Stimulated activated CD4-positive, alpha-beta T cell treated with anti-CD3 and anti-CD28 coated beads, TNF-alpha, amount 100 ng/mL, for 1 hour (primary cell): ENCODE data around the gene SUPT3H.
"Not testable (repeated sequence)": the region's sequence is repeated elsewhere in the genome, so short reads cannot be mapped to it uniquely, and the experiment has no call there.

Source experiments
- DNase-seq, 3 donors: peaks; one replicate each; pipeline ENCODE4 v3.0.0-alpha.2; 2020; ENCODE audit warnings: low read depth in 3 of 3, low spot score in 1 of 3

The SUPT3H gene

DNA sequence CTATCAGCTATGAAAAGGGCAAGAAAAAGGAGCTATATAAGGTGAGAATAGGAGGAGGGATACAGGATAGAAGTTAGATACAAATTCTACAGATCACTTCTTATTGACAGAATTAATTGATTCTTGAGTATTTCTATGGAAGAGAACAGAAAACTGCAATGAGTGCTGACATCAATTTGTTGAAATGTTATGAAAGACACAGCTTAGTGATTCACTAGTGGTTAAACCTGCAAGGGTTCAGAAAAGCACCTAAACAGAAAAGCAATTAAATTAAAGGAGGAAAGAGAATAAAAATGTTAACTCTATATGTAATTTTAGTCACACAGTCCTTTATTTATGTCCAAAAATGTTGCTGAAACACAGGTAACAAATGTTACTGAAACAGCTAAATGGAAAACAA, 304.0 kb downstream of the SUPT3H start:
- DNase-seq = no peak

DNA sequence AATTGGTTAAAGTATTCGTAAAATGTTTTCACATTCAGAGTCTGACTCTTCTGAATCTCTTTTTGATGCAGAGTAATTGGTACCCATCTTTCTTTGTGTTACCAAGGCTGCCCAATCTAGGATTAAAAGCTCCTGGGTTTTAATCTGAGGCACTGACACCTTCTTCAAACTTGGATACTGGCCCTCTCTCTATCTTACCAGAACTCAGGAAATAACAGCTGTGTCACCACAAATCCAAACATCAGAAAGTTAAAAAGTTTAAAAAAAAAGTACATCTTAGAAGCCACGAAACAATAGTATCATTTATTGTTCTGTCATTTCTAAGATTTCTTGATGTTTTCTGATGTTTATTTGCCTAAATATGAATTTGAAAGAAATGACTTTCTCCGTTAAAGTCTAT, 305.1 kb downstream of the SUPT3H start:
- no peak for DNase-seq

DNA sequence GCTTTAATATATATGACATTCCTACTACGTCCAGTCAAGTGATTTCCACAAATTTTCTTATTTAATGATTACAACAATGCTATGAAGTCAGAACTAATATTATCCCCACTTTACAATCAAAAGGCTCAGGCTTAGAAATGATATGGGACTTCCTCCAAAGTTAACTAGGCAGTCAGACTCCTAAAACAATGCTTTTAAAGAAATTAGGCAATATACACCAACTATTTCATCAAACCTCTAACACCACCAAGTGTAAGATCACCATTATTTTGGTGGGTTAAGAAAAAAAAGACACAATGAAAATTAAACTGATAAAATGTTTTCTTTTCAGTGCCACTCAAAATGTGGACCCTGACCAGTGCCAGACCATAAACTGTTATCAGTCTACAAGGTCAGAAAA, 305.7 kb downstream of the SUPT3H start:
- DNase-seq = no peak

DNA sequence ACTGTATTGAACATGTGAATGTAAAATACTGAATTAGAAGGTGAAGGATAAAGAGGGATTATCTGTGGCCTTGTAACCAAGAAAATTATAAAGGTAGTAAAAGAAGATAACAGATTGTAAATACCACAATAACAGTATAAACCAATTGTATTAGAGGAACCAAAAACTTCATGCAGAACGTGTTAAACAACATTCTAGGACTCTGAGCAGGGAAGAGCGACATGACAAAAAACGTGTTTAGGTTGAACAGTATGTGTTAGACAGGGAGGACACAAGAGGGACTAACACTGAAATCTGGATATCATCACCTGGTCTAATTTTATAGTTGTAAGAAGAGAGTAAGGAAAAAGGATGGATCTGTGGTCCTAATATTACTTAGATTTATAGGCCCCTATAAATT, 308.6 kb downstream of the SUPT3H start:
- no peak for DNase-seq

DNA sequence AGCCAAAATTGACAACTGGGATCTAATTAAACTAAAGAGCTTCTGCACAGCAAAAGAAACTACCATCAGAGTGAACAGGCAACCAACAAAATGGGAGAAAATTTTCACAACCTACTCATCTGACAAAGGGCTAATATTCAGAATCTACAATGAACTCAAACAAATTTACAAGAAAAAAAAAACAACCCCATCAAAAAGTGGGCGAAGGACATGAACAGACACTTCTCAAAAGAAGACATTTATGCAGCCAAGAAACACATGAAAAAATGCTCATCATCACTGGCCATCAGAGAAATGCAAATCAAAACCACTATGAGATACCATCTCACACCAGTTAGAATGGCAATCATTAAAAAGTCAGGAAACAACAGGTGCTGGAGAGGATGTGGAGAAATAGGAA, 310.3 kb downstream of the SUPT3H start:
- DNase-seq = not testable (repeated sequence)

DNA sequence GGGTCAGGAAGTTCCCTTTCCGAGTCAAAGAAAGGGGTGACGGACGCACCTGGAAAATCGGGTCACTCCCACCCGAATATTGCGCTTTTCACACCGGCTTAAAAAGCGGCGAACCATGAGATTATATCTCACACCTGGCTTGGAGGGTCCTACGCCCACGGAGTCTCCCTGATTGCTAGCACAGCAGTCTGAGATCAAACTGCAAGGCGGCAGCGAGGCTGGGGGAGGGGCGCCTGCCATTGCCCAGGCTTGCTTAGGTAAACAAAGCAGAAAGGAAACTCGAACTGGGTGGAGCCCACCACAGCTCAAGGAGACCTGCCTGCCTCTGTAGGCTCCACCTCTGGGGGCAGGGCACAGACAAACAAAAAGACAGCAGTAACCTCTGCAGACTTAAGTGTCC, 315.1 kb downstream of the SUPT3H start:
- DNase-seq = not testable (repeated sequence)

DNA sequence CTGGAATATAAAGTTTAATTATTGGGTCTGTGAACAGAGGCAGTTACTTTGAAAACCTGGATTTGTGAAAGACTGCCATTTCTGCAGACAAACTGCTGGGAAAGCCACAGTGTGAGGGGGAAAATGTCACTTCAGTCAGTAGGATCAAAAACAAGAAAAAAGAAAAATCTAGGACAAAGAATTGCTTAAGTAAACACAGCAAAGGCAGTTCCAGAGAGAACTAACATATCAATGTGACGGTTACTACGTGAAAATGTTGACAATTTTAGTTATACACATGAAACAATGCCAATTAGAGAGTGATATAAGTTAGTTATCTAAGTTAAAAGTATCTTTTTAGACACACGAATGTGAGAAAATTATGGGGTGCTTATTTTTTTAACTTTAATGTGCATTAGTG, 320.0 kb downstream of the SUPT3H start:
- no peak for DNase-seq

DNA sequence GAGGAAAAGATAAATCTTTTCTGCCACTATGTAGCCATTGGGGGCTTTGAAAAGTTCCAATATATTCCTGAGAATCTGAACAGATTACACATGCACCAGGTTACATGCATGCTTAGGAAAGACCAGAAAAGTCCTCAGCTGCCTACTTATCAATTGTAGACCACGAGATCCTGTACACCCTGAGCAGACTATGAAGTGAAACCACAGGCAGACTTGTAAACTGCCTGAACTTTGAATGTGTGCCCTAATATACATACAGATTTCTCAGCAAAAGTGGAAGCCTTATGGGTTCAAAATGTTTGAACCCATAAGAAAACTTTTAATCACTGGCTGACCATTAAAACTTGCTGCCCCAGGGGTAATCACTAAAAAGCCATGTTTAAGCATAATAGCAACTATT, 323.1 kb downstream of the SUPT3H start:
- no peak for DNase-seq

DNA sequence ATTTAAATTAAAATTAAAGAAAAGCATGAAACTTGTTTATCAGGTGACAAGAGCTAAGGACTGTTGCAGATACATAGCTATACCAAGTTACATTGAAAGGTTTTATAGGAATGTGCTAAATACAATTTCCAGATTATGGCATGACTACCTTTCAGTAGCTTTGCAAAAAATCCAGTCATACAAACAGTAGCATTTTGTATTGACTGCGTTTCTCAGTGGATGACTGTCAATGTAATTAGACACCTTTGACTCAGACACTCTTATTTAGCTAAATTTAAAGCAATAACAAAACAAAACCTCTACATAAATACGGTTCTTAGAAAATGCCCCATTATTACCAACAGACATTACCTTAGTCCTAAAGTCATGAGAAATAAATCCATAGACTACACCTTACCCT, 325.4 kb downstream of the SUPT3H start:
- no peak for DNase-seq

DNA sequence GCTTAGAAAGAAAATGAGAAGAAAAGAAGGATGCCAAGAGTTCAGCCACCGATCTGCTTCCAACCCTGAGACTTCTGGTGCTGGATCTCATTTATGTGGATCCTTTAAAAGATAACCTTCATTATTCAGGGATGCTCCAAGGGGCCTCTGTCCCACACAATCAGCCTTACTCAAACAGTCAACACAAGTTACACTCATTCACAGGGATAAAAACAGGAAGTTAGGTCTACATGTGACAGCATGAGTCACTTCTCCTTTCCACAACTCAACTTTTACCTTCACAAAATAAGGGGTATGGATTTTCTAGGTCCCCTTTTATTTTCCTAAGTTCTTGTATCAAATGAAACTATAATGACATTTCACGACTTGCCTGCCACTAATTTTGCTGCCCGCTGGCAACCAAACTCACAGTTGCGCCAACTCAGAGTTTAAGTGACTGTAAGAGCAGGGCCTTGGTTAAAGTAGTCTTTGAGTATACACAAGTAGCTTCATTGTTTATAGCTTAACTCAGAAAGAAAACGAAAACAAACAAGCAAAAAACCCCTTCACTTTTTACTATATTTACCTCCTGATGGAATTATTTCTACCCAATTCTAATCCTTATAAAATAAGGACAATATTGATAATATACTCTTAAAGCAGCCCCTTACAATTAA, 328.4 kb downstream of the SUPT3H start:
- no peak for DNase-seq

DNA sequence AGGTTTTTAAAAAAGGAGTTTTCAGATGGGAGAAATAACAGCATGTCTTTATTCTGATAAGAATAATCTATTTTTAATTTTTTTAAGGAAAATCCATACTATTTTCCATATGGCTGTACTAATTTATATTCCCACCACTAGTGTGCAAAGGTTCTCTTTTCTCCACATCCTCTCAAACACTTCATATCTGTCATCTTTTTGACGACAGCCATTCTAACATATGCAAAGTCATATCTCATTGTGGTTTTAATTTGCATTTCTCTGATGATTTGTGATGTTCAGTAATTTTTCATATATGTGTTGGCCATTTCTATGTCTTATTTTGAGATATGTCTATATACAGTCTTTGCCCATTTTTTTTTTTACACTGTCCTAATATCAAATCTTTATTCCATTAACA, 330.2 kb downstream of the SUPT3H start:
- DNase-seq = no peak

DNA sequence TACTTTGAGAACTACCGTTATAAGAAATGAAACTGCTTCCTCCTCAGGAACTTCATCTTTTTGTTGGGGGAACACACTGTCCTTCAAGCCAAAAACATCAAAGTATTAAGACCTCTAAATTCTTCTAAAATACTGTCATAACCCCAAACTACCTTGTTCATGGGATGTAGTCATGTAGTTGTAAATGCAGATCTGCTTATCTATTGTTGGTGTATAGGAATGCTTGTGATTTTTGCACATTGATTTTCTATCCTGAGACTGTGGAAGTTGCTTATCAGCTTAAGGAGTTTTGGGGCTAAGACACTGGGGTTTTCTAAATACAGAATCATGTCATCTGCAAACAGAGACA, 332.5 kb downstream of the SUPT3H start:
- no peak for DNase-seq

DNA sequence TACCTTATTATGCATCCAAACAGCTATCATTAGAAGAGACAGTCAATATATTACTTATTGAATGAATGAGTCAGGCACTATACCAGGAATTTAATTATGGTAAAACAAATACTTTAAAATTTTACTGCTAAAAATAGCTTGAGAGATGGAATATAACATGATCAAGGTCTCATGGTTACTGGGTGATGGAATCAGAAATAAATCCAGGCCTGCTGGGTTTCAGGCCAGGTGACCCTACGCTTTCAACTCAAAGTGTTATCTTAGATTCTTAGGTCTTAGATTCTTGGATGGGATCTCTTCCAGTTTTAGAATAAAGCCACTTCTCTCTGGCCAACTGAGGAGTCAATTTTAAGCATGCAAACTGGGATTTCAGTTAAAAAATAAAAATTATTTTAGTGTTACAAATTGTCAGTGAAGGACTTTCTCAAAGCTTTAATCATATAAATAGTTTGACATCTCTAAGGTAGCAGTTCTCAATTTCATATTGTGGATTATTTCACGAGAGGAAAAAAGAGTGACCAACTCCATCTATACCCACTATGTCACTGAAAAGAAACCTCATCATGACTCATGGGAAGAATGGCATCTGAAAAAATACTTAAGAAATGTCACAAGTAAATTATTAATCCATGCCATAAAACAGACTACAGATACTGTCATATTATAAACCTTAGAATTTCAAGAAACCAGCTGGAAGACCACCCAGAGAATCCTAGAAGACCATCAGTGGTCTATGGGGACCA, 333.1 kb downstream of the SUPT3H start:
- no peak for DNase-seq

DNA sequence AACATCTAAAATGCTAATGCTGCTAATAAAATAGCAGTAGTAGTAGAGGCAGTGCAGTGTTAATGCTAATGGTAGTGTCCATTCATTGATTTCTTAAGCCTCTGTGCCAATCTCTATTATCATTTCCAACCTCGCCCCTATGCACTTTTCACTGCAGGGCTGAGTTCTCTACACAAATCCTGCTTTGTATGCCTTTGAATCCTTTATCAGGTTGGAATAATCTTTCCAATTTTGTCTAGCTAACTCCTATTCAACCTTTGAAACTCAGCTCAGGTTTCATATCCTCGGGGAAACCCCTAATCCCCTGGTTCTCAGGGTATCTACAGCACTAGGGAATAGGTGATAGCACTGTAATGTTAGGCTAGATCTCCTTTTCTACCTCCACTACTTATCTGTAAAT, 333.6 kb downstream of the SUPT3H start:
- DNase-seq = no peak

DNA sequence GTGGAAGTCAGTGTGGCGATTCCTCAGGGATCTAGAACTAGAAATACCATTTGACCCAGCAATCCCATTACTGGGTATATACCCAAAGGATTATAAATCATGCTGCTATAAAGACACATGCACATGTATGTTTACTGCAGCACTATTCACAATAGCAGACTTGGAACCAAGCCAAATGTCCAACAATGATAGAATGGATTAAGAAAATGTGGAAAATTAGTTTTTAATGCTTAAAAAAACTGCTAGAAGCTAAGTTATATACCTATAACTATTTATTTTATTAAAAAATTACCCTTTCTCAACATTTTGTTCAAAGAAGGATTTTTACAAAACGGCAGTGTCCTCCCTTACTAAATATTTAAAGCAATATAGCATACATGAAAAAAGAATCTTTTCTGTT, 335.1 kb downstream of the SUPT3H start:
- not testable (repeated sequence) for DNase-seq

DNA sequence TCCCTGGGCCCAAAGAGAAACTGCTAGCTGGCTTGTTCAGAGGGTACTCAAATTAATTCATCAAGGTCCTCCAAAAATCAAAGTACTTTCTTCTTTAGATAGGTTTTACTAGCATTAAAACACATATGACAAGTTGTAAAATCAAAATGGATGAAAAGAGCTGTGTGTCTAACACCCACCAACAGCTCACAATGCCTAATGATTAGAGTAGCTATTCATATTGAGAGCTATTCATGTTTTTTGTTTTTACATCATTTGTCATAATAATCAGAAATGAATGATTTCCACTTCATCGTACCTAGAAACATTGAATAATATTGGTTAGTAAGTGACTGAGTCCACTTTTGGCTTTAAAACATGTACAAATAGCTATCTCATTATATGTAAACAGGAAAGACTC, 339.5 kb downstream of the SUPT3H start:
- DNase-seq = no peak

DNA sequence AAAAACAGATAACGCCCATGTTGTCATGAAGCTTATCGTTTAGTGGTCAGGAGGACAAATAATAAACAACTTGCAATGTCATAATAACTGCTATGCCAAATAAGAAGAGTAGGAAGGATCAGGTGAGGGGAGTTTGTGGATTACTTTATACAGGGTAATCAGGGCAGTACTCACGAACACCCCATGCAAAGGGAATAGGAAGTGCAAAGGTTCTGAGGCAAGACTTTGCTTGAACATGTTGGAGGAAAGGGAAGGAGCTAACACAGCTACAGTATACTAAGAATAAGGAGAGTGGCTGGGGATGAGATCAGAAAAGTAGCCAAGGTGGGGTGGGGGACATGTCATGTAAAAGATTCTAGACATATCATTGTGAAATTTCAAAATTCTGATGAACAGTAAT, 341.6 kb downstream of the SUPT3H start:
- DNase-seq = no peak

DNA sequence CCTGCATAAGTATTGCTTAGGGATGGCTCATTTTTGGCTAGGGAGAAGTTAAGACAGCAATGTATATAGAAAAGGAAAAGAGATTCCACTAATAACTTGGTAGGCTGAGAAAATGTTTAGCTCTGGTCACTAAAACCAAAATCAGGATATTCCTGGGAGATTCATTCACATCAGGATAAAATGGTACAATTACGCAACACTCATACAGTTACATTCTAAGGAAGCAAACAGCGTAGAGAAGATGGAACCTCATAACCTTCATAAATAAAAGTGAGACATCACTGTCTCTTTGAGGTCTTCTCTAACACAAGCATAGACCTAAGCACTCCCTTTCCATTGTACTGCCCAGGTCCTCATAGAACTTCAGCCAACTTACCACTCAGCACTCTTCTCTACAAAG, 345.3 kb downstream of the SUPT3H start:
- DNase-seq = no peak

DNA sequence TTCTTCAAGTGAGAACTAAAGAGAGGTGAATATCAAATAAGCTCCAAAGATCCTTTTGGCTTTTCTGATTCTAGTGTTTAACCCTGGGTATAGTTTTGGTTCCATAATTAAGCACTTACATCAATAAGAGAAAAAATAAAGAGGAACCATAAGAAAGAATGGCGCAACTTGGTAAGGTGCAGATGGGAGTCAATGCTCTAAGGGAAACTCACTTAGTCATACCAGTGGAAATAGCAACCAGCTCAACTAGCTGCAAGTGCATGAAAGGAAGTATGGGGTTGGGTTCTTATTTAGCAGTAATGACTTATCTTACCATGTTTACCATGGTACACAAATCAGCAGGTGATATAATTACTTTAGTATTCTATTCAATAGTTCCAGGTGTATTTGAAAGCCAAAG, 346.1 kb downstream of the SUPT3H start:
- DNase-seq = no peak

DNA sequence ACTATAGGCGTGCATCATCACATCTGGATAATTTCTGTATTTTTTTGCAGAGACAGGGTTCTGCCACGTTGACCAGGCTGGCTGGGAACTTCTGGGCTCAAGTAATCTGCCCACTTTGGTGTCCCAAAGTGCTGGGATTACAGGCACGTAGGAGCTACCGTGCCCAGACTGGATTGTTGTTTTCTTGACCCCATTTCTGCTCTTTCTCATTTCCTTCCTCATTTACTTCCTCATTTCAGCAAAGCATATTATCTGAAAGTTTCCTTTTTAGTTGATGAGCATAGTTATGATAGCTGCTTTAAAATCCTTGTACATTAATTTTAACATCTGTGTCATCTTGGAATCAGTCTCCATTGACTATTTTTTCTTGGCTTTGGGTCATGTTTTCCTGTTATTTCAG, 350.6 kb downstream of the SUPT3H start:
- DNase-seq = no peak

DNA sequence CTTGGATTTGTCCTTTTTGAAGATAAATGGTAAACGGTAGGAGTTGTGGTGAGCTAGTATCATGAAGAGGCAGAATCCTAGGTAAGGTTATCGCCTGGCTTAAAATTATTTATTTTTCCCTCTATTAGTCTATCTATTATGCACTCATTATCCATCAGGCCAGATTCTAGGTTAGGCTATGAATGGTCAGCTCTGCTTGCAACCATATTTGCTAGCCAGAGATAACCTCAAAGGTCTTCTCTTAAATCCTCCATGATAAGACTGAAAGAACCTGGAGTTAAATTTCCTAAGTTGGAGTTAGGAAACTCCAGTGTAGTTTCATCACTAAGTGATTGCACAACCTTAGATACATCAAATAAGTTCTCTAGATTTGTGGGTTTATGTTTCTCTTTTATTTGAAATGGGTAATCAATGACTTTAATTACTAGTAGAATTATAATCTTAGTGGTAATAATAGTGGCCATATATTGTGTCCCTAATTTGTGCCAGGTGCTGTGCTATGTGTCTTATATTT, 351.7 kb downstream of the SUPT3H start:
- DNase-seq = no peak

DNA sequence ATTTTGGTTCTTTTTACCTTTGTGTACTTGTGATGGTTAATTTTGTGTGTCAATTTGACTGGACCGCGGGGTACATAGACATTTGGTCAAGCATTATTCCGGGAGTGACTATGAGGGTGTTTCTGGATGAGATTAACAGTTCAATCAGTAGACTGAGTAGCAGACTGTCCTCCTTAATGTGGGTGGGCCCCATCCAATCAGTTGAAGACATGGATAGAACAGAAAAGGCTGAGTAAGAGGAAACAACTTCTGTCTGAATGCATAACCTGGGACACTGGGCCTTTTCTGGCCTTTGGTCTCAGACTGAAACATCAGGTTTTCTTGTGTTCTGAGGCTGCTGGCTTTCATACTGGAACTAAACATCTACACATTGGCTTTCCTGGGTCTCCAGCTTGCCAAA, 353.1 kb downstream of the SUPT3H start:
- DNase-seq = no peak

DNA sequence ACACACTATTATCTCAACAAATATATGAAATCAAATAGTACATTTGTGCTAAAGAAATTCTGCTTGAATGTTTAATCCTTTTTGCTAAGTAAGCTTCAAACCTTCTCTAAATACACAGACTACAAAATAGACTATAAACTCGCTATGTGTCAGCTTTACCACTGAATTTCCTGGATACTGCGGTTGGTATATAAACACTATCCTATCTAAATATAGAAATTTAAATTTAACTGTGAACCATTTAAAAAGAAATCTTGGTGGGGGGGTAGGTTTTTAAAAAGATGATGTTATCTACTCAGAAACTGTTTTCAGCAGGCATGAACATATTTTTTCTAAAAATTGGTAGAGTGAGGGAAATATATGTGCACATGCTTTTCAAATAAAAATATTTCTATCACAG, 356.1 kb downstream of the SUPT3H start:
- no peak for DNase-seq
